Kidney epithelial cell (primary cell): ENCODE data around the gene CCND1. TPM values are rescaled to one million over a fixed set of nuclear protein-coding genes. Genes with fewer than 3 reads are reported as not detected.

ENCODE experiments used
- DNase-seq: peaks from one replicate; pipeline ENCODE4 v3.0.0-alpha.2; 2010; ENCODE audit warnings: low read depth
- H3K27me3 ChIP-seq: 2 replicates; pipeline ENCODE4 v1.6.0; 2011; ENCODE audit warnings: low read length; ENCODE audit not compliant: control insufficient read depth, insufficient read depth
- H3K36me3 ChIP-seq: 2 replicates; pipeline ENCODE4 v1.5.1; 2011; ENCODE audit warnings: low read length; ENCODE audit not compliant: control insufficient read depth, insufficient read depth
- H3K4me3 ChIP-seq: 2 replicates; pipeline ENCODE4 v1.5.1; 2011; ENCODE audit warnings: low read depth, mild to moderate bottlenecking, control low read depth, low read length
- CTCF ChIP-seq: IDR thresholded peaks from 2 replicates; pipeline ENCODE4 v1.5.1; 2011; ENCODE audit warnings: mild to moderate bottlenecking, moderate library complexity, low read length, control low read depth, inconsistent platforms; ENCODE audit not compliant: insufficient read depth, poor library complexity, severe bottlenecking
- total RNA-seq: library from RNA; depleted of rRNA; stranded (reverse); fragments of >200 nt; gene quantifications from 2 replicates; pipeline ENCODE4 v1.2.3, GENCODE V29; 2015

CCND1 gene
- total RNA-seq, 1 donor from 2014 or later = 378 TPM

DNA sequence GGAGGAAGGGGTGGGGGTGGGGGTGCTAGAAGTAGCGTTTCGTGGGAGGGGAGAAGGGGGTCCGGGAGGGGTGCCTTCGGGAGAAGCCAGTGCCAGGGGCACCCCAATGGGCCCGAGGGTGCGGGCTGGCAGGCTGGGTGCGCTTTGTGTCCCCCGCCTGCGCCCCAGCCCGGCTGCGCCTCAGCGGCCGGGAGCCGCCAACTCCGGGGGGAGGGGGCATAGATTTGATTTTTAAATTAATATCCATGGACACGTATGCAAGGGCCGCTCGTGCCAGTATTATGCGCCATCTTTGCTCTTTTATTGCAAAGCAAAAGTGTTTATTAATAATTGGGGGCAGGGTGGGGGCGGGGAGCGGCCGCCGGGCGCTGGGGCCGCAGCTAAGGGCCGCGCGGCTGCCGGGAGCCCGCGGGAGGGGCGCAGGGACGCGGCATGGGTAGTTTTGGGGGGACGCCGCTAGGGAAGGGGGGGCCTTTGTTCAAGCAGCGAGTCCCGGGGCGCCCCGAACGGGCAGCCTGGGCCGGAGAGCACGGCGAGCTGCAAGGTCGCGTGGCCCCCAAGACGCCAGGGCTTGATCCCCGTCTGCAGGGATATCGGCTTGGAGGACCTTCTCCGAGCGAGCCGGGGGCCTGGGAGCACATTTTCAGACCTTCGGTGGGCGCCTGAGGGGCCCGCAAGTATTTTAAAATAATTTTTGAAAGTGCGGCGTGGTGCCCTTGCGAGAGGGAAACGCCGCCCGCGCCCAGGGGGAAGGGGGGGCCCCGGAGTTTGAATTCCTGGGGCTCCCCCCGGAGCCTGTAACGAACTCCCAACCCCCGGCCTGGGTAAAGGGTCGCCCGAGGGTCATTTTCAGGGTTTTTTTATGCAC is 959 bp downstream of the CCND1 start:
- Histone ChIP-seq H3K36me3 (peaks cover 4% of the 10 kb centered on the region), H3K27me3 (peaks cover 4% of the 10 kb centered on the region), H3K4me3 (peak overlapping the region; percentile 70)
- no peak for TF ChIP-seq CTCF
- no peak for DNase-seq

- DNase-seq = no peak
- peaks cover 1% of the 10 kb centered on the region for H3K27me3 ChIP-seq
- TF ChIP-seq CTCF = no peak
- H3K36me3 ChIP-seq = peaks cover 4% of the 10 kb centered on the region
- peak overlapping the region; percentile 70 for H3K4me3 ChIP-seq
Measured at GRCh38 chr11:69642549-69642912, 1.6 kb downstream of the CCND1 start.

DNA sequence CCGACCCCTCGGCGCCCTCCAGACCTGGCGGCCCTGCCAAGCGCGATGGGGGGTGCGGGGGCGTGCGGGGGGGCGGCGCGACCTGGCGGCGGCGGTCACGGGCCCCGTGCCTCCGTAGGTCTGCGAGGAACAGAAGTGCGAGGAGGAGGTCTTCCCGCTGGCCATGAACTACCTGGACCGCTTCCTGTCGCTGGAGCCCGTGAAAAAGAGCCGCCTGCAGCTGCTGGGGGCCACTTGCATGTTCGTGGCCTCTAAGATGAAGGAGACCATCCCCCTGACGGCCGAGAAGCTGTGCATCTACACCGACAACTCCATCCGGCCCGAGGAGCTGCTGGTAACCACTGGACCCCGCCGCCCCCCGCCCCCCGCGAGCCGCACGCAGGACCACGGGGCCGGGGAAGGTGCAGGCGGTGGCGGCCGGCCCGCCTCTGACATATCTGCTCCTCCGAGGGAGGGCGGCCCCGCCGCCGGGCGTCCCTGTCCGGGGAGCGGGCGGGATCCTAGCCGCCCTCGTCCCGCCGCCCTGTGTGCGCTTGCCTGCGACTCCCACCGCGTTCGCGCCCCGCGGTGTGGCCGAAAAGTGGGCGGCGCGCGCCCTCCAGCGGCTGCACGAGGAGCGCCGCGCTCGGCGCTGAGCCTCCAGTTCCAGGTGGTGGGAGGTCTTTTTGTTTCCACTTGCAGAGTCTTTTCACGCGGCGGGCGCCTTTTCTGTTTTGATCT is 2.1 kb downstream of the CCND1 start:
- Histone ChIP-seq H3K4me3 (peak overlapping the region; percentile 70), H3K27me3 (no peaks in the 10 kb centered on the region), H3K36me3 (peaks cover 4% of the 10 kb centered on the region)
- TF ChIP-seq CTCF = peak; percentile 61
- DNase-seq = no peak

GRCh38 chr11:69643646-69644045 is 2.7 kb downstream of the CCND1 start:
- no peak for DNase-seq
- H3K36me3 ChIP-seq = peaks cover 4% of the 10 kb centered on the region
- TF ChIP-seq CTCF = no peak

DNA sequence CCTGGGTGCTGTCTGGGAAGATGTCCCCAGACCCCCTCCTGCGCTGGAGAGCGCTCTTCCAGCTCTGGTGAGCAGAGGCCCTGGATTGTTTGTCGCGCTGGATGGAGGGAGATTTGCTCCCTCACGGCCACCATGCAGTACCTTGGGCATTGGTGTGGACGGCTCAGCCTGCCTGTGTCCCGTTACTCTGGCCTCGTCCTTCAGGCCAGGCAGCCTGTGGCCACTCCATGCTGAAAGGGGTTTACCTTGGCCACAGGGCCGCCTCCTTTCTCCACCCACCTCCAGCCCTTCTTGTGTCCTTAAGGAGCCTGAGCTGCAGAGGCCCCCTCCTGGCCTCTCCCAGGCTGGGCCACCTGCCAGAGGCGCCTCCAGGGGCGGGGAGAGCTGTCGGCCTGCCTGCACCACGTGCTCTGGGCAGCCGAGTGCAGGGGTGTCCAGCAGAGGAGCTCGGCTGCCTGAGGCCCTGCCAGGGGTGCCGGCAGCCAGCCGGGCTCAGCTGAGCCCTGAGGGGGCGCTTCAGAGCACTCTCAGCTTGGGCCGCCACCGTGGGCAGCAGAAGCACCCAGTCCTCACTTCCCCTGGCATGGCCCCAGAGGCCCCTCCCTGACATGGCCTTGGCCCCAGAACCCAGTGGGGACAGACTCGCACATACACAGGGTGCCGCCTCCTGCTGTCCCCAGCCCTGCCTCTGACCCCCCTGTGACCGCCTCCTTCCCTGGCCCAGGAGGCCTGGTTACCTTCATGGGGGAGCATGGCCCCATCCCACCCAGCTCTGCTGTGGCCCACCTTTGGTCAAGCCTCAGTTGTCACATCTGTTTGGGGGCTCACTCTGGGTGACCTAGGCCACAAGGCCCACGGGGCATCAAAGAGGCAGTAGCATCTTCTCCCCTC is 3.4 kb downstream of the CCND1 start:
- no peak for DNase-seq
- Histone ChIP-seq H3K27me3 (no peaks in the 10 kb centered on the region), H3K36me3 (peaks cover 4% of the 10 kb centered on the region), H3K4me3 (peak overlapping the region; percentile 70)
- peak; percentile 26 for TF ChIP-seq CTCF

More at GRCh38 chr11:69643646-69644045, 2.7 kb downstream of the CCND1 start:
- H3K27me3 ChIP-seq = no peaks in the 10 kb centered on the region
- peak overlapping the region; percentile 70 for H3K4me3 ChIP-seq
